A549 (cell line): Measurements from ENCODE around the gene SELL. TPM values are rescaled to one million over a fixed set of nuclear protein-coding genes. Genes with fewer than 3 reads are reported as not detected.
A peak's percentile ranks its signal among the peaks of the same experiment; 100 is the strongest.

Experiments
- ATAC-seq, 2 experiments: fragments of 200-7000 bp in 1 of 2; fragments of >200 bp in 1 of 2; cut with Nextera tagmentation in 1 of 2; cut with Tn5 transposase in 1 of 2; 3 replicates each; pipeline versions ENCODE4 v1.8.0 to v1.9.1; 2018 to 2020; ENCODE audit warnings: mild to moderate bottlenecking in 1 of 2, moderate library complexity in 1 of 2
- CTCF ChIA-PET: fragments of 300-600 bp; sonication (Branson Sonifier 250); formaldehyde crosslinking; extraction: SDS; loops from one replicate; lab custom pipeline; 2021; ENCODE audit warnings: antibody characterized with exemption, inconsistent platforms; lab: Yijun Ruan, JAX
- POLR2A ChIA-PET: fragments of 350-600 bp; formaldehyde crosslinking; extraction: SDS; loops from one replicate; lab custom pipeline; 2021; ENCODE audit warnings: antibody characterized with exemption, inconsistent platforms; lab: Yijun Ruan, JAX
- DNase-seq, 2 experiments: peaks; one replicate each; pipeline versions ENCODE4 v3.0.0 to v3.0.0-alpha.2; 2011 to 2016; ENCODE audit warnings: low read depth in 1 of 2, low spot score in 1 of 2
- FAIRE-seq: peaks from 2 replicates; lab custom pipeline; 2011; peaks lifted over from hg19 to GRCh38; lab: Jason Lieb, UNC
- H3K27ac ChIP-seq, 2 experiments: fragments of >200 bp; sonication (Bioruptor Twin); formaldehyde crosslinking; 3 replicates each; pipeline ENCODE4 v1.5.1; 2016 to 2017
- H3K4me1 ChIP-seq: fragments of >200 bp; sonication (Bioruptor Twin); formaldehyde crosslinking; 3 replicates; pipeline ENCODE4 v1.6.1; 2016
- H3K4me2 ChIP-seq: fragments of >200 bp; sonication (Bioruptor Twin); formaldehyde crosslinking; 3 replicates; pipeline ENCODE4 v1.6.1; 2016
- H3K4me3 ChIP-seq: fragments of >200 bp; sonication (Bioruptor Twin); formaldehyde crosslinking; 3 replicates; pipeline ENCODE4 v1.5.1; 2016
- H3K9me3 ChIP-seq: fragments of >200 bp; sonication (Bioruptor Twin); formaldehyde crosslinking; 3 replicates; pipeline ENCODE4 v1.6.1; 2016
- ATOH8 ChIP-seq: fragments of 250-450 bp; sonication (Bioruptor Pico); IDR thresholded peaks from 2 replicates; pipeline ENCODE4 v1.5.0; 2020; ENCODE audit warnings: low read depth, mild to moderate bottlenecking, moderate library complexity
- BHLHE40 ChIP-seq: IDR thresholded peaks from 2 replicates; pipeline ENCODE4 v1.6.1; 2012; ENCODE audit warnings: low read depth, low read length, inconsistent platforms
- CTCF ChIP-seq: fragments of >200 bp; sonication (Bioruptor Twin); formaldehyde crosslinking; IDR thresholded peaks from 3 replicates; pipeline ENCODE4 v1.5.1; 2016
- FOSL2 ChIP-seq, 2 experiments: fragments of 450-650 bp in 1 of 2; fragments of >200 bp in 1 of 2; sonication (Bioruptor Twin) in 1 of 2; formaldehyde crosslinking; IDR thresholded peaks; 2 replicates each; pipeline versions ENCODE4 v1.5.0 to v1.6.1; 2016 to 2020; ENCODE audit warnings: mild to moderate bottlenecking in 1 of 2, moderate library complexity in 1 of 2
- HMGXB4 ChIP-seq: fragments of 250-450 bp; sonication (Bioruptor Pico); IDR thresholded peaks from 2 replicates; pipeline ENCODE4 v1.5.0; 2021; ENCODE audit warnings: mild to moderate bottlenecking, moderate library complexity, borderline replicate concordance
- HOXA7 ChIP-seq: fragments of 250-450 bp; sonication (Bioruptor Pico); IDR thresholded peaks from 2 replicates; pipeline ENCODE4 v1.5.0; 2020; ENCODE audit warnings: mild to moderate bottlenecking, moderate library complexity
- HOXB13 ChIP-seq: fragments of 250-450 bp; sonication (Bioruptor Pico); IDR thresholded peaks from 2 replicates; pipeline ENCODE4 v1.5.0; 2020; ENCODE audit warnings: low read depth, mild to moderate bottlenecking, moderate library complexity
- KDM1A ChIP-seq: fragments of 200-600 bp; sonication (generic); IDR thresholded peaks from 2 replicates; pipeline ENCODE4 v1.6.1; 2016; ENCODE audit warnings: low read depth, mild to moderate bottlenecking
- MAFK ChIP-seq: fragments of 450-650 bp; IDR thresholded peaks from 2 replicates; pipeline ENCODE4 v1.6.1; 2014; ENCODE audit not compliant: partially characterized antibody
- MYC ChIP-seq: IDR thresholded peaks from 2 replicates; pipeline ENCODE4 v1.6.1; 2012; ENCODE audit warnings: mild to moderate bottlenecking, inconsistent platforms, low read length, improper control_type of control experiment, borderline replicate concordance
- NFE2L2 ChIP-seq: fragments of 150-350 bp; conservative IDR thresholded peaks from 2 replicates; pipeline ENCODE4 v1.6.1; 2014; ENCODE audit warnings: low read length
- RAD21 ChIP-seq, 2 experiments: fragments of >200 bp in 1 of 2; sonication (Bioruptor Twin) in 1 of 2; formaldehyde crosslinking in 1 of 2; IDR thresholded peaks in 1 of 2; conservative IDR thresholded peaks in 1 of 2; 2 replicates in 1 of 2; 3 replicates in 1 of 2; pipeline ENCODE4 v1.6.1; 2012 to 2018; ENCODE audit warnings: inconsistent platforms in 1 of 2
- RARB ChIP-seq: fragments of 250-450 bp; sonication (Bioruptor Pico); IDR thresholded peaks from 2 replicates; pipeline ENCODE4 v1.8.0; 2021; ENCODE audit warnings: mild to moderate bottlenecking, moderate library complexity
- RCOR1 ChIP-seq: fragments of 150-350 bp; IDR thresholded peaks from 2 replicates; pipeline ENCODE4 v1.6.1; 2014; ENCODE audit warnings: antibody characterized with exemption, low read length, low read depth
- REST ChIP-seq: fragments of 200-600 bp; sonication (generic); IDR thresholded peaks from 2 replicates; pipeline ENCODE4 v1.6.1; 2016; ENCODE audit warnings: antibody characterized with exemption, mild to moderate bottlenecking, moderate library complexity
- RFX5 ChIP-seq: fragments of 450-650 bp; IDR thresholded peaks from 2 replicates; pipeline ENCODE4 v1.7.1; 2014; ENCODE audit warnings: antibody characterized with exemption, mild to moderate bottlenecking, moderate library complexity
- RNF2 ChIP-seq: fragments of 200-600 bp; sonication (generic); IDR thresholded peaks from 2 replicates; pipeline ENCODE4 v1.6.1; 2016; ENCODE audit warnings: low read depth, mild to moderate bottlenecking, antibody characterized with exemption, moderate library complexity, borderline replicate concordance
- SMC3 ChIP-seq: fragments of >200 bp; sonication (Bioruptor Twin); formaldehyde crosslinking; IDR thresholded peaks from 3 replicates; pipeline ENCODE4 v1.6.1; 2018; ENCODE audit warnings: inconsistent platforms
- ZFP36 ChIP-seq: fragments of 450-650 bp; IDR thresholded peaks from 2 replicates; pipeline ENCODE4 v1.6.1; 2014; ENCODE audit warnings: borderline replicate concordance; ENCODE audit not compliant: partially characterized antibody
- WGBS: methylation state at CpG from one replicate; pipeline ENCODE4 v1.1.6; 2017; ENCODE audit errors: missing lambda C conversion rate; 5-methylcytosine and 5-hydroxymethylcytosine counted together
- polyA minus RNA-seq: library from RNA; depleted of rRNA, polyadenylated mRNA; stranded (reverse); fragments of >200 nt; gene quantifications from 2 replicates; pipeline ENCODE4 v1.2.3, GENCODE V29; 2011; rRNA and poly(A)+ RNA removed
- polyA plus RNA-seq, 4 experiments: library from polyadenylated mRNA; depleted of rRNA in 3 of 4; stranded (reverse); fragments of >200 nt; fragmentation: RNase III in 1 of 4; extraction: RNeasy Plus Mini Kit Qiagen cat#74134 plus additional on column Dnase treatment in 1 of 4; gene quantifications; 2 replicates in 3 of 4; 3 replicates in 1 of 4; pipeline ENCODE4 v1.2.3, GENCODE V29; 2011 to 2017

Gene SELL
- polyA plus RNA-seq (2011; rRNA removed) (0.22 and 0.39 TPM in 2 replicates), polyA plus RNA-seq (2017; fragmentation: RNase III; extraction: RNeasy Plus Mini Kit Qiagen cat#74134 plus additional on column Dnase treatment) (0.10 to 0.39 TPM (median 0.20 TPM) in 3 replicates), polyA minus RNA-seq (0.33 TPM in 1 of 2 replicates, not detected in the other)
- polyA plus RNA-seq (2012; cell fraction: cytosol; rRNA removed) = 0.04 and 0.05 TPM in 2 replicates
- 0.13 TPM in 1 of 2 replicates, not detected in the other for polyA plus RNA-seq (2012; cell fraction: nucleus; rRNA removed)

GRCh38 chr1:169711469-169712308 is at the start of gene SELL:
SELL (minus strand) TSS chr1:169711620; CDS start chr1:169711498, 122 bp downstream.
- CTCF ChIA-PET = interaction anchor here (0.6 to 2.9 kb wide), 22 partner anchors 9 to 292 kb away, joined by 3 to 26 read pairs (median 4); partner anchors contain the start of gene F5
- Histone ChIP-seq H3K4me3 (peak within 1 kb of the TSS; percentile 13), H3K4me1 (no peaks in the 10 kb centered on the region), H3K4me2 (peak within 1 kb of the TSS; percentile 65), H3K27ac (0 out of 6 replicates have a peak within 1 kb of the TSS, but pooled peaks of 1 of the 2 experiments have one; percentile 11), H3K9me3 (0 out of 3 replicates have a peak, but pooled peaks cover 2% of the 10 kb centered on the region)
- POLR2A ChIA-PET = no interaction called here
- peak; percentile 99 to 100 for ATAC-seq
- 3% methylated on average over 6 of the region's 6 CpGs for WGBS
- peak; percentile 48 to 81 for DNase-seq
- peak; percentile 46 for FAIRE-seq
- TF ChIP-seq HOXB13 (CRISPR knock-in tag) = no peak
- TF ChIP-seq REST = no peak
- TF ChIP-seq HMGXB4 (CRISPR knock-in tag) = no peak
- no peak for TF ChIP-seq ZFP36
- no peak for TF ChIP-seq KDM1A
- peak; percentile 74 to 84 for TF ChIP-seq RAD21 (conservative IDR thresholded peaks at IDR 0.05 in 1 of 2, IDR thresholded peaks at IDR 0.05 in 1 of 2)
- no peak for TF ChIP-seq HOXA7 (CRISPR knock-in tag)
- TF ChIP-seq SMC3 = peak; percentile 75
- no peak for TF ChIP-seq RARB
- no peak for TF ChIP-seq RFX5
- TF ChIP-seq ATOH8 (CRISPR knock-in tag) = no peak
- TF ChIP-seq CTCF = peak; percentile 73
- no peak for TF ChIP-seq MAFK
- TF ChIP-seq MYC = no peak
- no peak for TF ChIP-seq RNF2
- no peak for TF ChIP-seq BHLHE40
- no peak for TF ChIP-seq FOSL2 (IDR thresholded peaks at IDR 0.05)
- TF ChIP-seq FOSL2 (CRISPR knock-in tag; IDR thresholded peaks at IDR 0.05) = no peak
- no peak for TF ChIP-seq NFE2L2
- no peak for TF ChIP-seq RCOR1
